Adrenal gland (tissue), 12 donors: Measurements from ENCODE around the gene RPL5. TPM values are rescaled to one million over a fixed set of nuclear protein-coding genes. Genes with fewer than 3 reads are reported as not detected.
A peak's percentile ranks its signal among the peaks of the same experiment; 100 is the strongest.

Source experiments
- DNase-seq, 7 donors: peaks; one replicate each; pipeline ENCODE4 v3.0.0-alpha.2; 2019 to 2020
- H3K27ac ChIP-seq, 5 donors: fragments of 200-600 bp; sonication (generic) in 4 of 5; 1 replicate in 3 of 5; 2 replicates in 2 of 5; pipeline versions ENCODE4 v1.5.1 to v1.8.0; 2016 to 2020; ENCODE audit warnings: mild to moderate bottlenecking in 1 of 5
- H3K27me3 ChIP-seq: fragments of 200-600 bp; 2 replicates; pipeline ENCODE4 v1.8.0; 2021
- H3K36me3 ChIP-seq, 2 donors: fragments of 200-600 bp; replicated peaks in 1 of 2; 1 replicate in 1 of 2; 2 replicates in 1 of 2; pipeline versions ENCODE4 v1.5.1 to v1.8.0; 2018 to 2022
- H3K4me1 ChIP-seq, 2 donors: fragments of 200-600 bp; replicated peaks in 1 of 2; 1 replicate in 1 of 2; 2 replicates in 1 of 2; pipeline versions ENCODE4 v1.5.1 to v1.8.0; 2018 to 2021
- H3K4me3 ChIP-seq, 4 donors: fragments of 200-600 bp; sonication (generic) in 3 of 4; one replicate each; pipeline ENCODE4 v1.5.1; 2016 to 2018
- H3K9me3 ChIP-seq, 3 donors: fragments of 200-600 bp; sonication (generic) in 1 of 3; replicated peaks in 1 of 3; 1 replicate in 2 of 3; 2 replicates in 1 of 3; pipeline versions ENCODE4 v1.5.1 to v1.8.0; 2016 to 2021
- POLR2A ChIP-seq, 2 donors: fragments of 450-650 bp; IDR thresholded peaks; one replicate each; pipeline ENCODE4 v1.6.1; 2017; ENCODE audit warnings: antibody characterized with exemption in 2 of 2, mild to moderate bottlenecking in 2 of 2, moderate library complexity in 1 of 2
- WGBS, 4 donors: extraction: QIAGEN DNeasy Blood & Tissue Kit in 2 of 4; methylation state at CpG; one replicate each; pipeline versions ENCODE4 v1.1.5 to v1.1.7; 2013 to 2017; 5-methylcytosine and 5-hydroxymethylcytosine counted together
- intact Hi-C, 2 donors: fragments of 100-400 bp; cut with DNase I; formaldehyde crosslinking; loops; one replicate each; pipeline versions ENCODE4 v1.14.1 to v1.15.0; 2022 to 2023
- polyA plus RNA-seq, 3 donors: library from polyadenylated mRNA; stranded (reverse); fragments of 200-250 nt in 2 of 3; fragments of 350-450 nt in 1 of 3; fragmentation: Illumina TruSeq in 1 of 3; extraction: RNeasy Lipid Tissue Mini Kit (QIAGEN cat#74804) in 1 of 3; gene quantifications; one replicate each; pipeline ENCODE4 v1.2.3, GENCODE V29; 2013 to 2014
- total RNA-seq, 9 donors: library from RNA; depleted of rRNA in 4 of 9; stranded (reverse); fragments of >200 nt in 4 of 9; fragments of 120-200 nt in 1 of 9; fragmentation: NEBNext Ultra II Directional in 1 of 9; extraction: Animal tissue kit (Norgen Biotek cat#: 25700) in 1 of 9; gene quantifications; one replicate each; pipeline versions ENCODE4 v1.1.0 to v1.2.4, GENCODE V29; 2013 to 2023
- TF ChIP-seq, protein P1 (sequence below), 6 experiments: fragments of 450-650 bp in 4 of 6; fragments of 200-600 bp in 2 of 6; sonication (generic) in 1 of 6; IDR thresholded peaks; 1 replicate in 5 of 6; 2 replicates in 1 of 6; pipeline versions ENCODE4 v1.5.1 to v1.8.0; 2016 to 2021; ENCODE audit warnings: antibody characterized with exemption in 6 of 6, mild to moderate bottlenecking in 2 of 6, moderate library complexity in 1 of 6
- donor health status: healthy with polysubstance abuse.
- donor health status: Bipolar disorder and iron deficiency.
- donor health status: DM: yes; HTN: yes; CAD: no.
- donor health status: DM: no; HTN: no; CAD: no.
- donor health status: DM: no; HTN: no; CAD: no.
- donor health status: DM: yes; HTN: yes; CAD: no.

Gene RPL5
- total and polyA plus RNA-seq, 12 donors = 659 to 5,145 (median 1,306) TPM

DNA sequence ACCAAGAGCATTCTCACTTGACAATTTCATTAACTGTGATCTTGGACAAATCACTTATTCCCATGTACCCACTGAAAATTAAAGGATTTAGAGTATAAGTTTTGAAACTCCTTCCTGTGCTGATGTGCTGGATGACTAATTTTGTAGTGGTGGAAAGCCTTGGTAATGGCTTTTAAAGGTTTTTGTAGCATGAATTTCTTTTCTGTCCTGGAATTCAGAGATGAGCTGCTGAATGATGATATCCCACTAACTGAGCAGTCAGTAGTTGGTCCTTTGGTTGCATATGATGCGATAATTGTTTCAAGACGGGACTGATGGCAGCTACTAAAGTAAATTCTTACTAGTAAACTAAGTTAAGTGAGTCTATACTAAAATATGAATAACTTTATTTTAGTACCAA, 5.2 kb downstream of the RPL5 start:
- Histone ChIP-seq H3K27me3 (no peaks in the 10 kb centered on the region), H3K4me1 (peaks cover 37 to 67% of the 10 kb centered on the region in 2 donors), H3K9me3 (no peaks in the 10 kb centered on the region), H3K4me3 (no peak overlapping the region), H3K27ac (no peak overlapping the region), H3K36me3 (peaks cover 0 to 80% of the 10 kb centered on the region in 2 donors)
- no peak for DNase-seq
- no peak for TF ChIP-seq POLR2A (IDR thresholded peaks at IDR 0.05)
- TF ChIP-seq, protein P1, sequence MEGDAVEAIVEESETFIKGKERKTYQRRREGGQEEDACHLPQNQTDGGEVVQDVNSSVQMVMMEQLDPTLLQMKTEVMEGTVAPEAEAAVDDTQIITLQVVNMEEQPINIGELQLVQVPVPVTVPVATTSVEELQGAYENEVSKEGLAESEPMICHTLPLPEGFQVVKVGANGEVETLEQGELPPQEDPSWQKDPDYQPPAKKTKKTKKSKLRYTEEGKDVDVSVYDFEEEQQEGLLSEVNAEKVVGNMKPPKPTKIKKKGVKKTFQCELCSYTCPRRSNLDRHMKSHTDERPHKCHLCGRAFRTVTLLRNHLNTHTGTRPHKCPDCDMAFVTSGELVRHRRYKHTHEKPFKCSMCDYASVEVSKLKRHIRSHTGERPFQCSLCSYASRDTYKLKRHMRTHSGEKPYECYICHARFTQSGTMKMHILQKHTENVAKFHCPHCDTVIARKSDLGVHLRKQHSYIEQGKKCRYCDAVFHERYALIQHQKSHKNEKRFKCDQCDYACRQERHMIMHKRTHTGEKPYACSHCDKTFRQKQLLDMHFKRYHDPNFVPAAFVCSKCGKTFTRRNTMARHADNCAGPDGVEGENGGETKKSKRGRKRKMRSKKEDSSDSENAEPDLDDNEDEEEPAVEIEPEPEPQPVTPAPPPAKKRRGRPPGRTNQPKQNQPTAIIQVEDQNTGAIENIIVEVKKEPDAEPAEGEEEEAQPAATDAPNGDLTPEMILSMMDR (IDR thresholded peaks at IDR 0.05) = no peak
- intact Hi-C loops = no loop called here
- WGBS, 4 donors = 88 to 98% (median 95%) methylated on average over 2 of the region's 2 CpGs

DNA sequence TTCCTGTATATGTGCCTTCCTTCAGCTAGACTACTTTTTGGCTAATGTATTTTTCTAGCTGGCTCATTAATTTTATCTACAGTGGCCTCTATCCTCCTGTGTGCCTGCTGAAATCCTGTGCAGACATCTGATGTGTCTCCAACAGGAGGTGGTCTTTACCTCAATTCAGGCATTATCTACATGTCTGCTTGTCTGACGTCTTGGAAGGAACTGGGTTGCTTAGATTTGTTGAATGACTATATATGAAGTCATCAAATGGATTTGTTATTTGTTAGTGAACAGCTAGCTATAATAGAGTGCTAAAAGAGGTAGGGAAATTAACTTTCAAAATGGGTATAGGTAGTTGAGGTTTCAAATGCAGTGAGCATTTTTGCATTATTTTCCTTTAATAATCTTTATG, 6.7 kb downstream of the RPL5 start:
- Histone ChIP-seq H3K4me3 (no peak overlapping the region), H3K36me3 (peaks cover 0 to 95% of the 10 kb centered on the region in 2 donors), H3K27ac (no peak overlapping the region), H3K4me1 (peaks cover 31 to 61% of the 10 kb centered on the region in 2 donors), H3K27me3 (no peaks in the 10 kb centered on the region), H3K9me3 (no peaks in the 10 kb centered on the region)
- TF ChIP-seq POLR2A (IDR thresholded peaks at IDR 0.05) = no peak
- TF ChIP-seq, protein P1 (IDR thresholded peaks at IDR 0.05) = no peak
- 0% methylated on average over 1 of the region's 1 CpG for WGBS, 4 donors
- DNase-seq = no peak
- intact Hi-C loops = no loop called here

DNA sequence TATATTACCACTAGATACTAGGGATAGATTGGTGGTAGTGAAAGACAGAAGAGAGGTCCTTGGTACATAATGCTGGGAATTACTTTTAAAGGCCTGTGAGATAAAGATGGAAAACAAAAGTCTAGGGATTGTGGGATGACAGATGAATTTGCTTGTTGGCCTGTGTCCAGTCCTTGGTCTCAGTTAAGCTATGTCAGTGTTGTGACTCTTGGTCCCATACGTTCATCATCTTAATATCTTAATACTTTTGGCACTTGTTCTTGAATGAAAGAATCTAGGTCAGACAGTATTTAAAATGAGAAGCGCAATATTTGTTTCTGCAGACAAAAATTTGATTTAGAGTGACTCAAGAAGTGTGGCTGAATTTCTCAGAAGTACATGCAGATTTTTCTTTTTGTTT, 7.6 kb downstream of the RPL5 start:
- TF ChIP-seq, protein P1 (IDR thresholded peaks at IDR 0.05) = no peak
- TF ChIP-seq POLR2A (IDR thresholded peaks at IDR 0.05) = no peak
- peak overlapping the region in 1 of 5 donors; percentile 37 for H3K27ac ChIP-seq
- intact Hi-C loops = no loop called here
- WGBS, 4 donors = 13 to 30% (median 27%) methylated on average over 2 of the region's 2 CpGs
- peak in 2 of 7 donors; percentile 28 to 53 for DNase-seq
- H3K4me1 ChIP-seq = peaks cover 22 to 52% of the 10 kb centered on the region in 2 donors
- H3K27me3 ChIP-seq = no peaks in the 10 kb centered on the region
- no peaks in the 10 kb centered on the region for H3K9me3 ChIP-seq
- no peak overlapping the region for H3K4me3 ChIP-seq
- peaks cover 0 to 94% of the 10 kb centered on the region in 2 donors for H3K36me3 ChIP-seq

DNA sequence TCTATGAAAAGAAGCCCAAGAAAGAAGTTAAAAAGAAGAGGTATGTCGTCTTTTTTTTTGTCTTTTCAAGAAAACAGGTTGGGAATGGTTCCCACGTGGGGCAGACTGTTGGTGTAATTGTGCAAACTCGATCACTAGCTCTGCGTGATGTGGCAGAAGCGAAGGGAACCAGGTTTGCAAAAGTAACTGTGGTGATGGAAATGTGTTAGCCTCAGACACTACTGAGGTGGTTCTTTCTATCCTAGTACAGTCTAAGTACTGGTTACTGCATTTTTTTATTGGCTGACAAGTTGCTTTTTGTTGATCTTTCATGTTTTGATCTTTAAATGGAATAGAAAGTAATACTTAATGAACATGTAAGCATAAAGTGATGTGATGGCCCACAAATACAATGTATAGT, 8.8 kb downstream of the RPL5 start:
- WGBS, 4 donors = 61 to 68% (median 64%) methylated on average over 5 of the region's 5 CpGs

More for the DNA sequence above, 8.8 kb downstream of the RPL5 start:
- Histone ChIP-seq H3K27ac (no peak overlapping the region), H3K36me3 (peaks cover 0 to 85% of the 10 kb centered on the region in 2 donors), H3K4me3 (no peak overlapping the region), H3K27me3 (no peaks in the 10 kb centered on the region), H3K9me3 (no peaks in the 10 kb centered on the region), H3K4me1 (peaks cover 22 to 48% of the 10 kb centered on the region in 2 donors)
- intact Hi-C loops = no loop called here
- DNase-seq = no peak
- TF ChIP-seq POLR2A (IDR thresholded peaks at IDR 0.05) = no peak
- TF ChIP-seq, protein P1 (IDR thresholded peaks at IDR 0.05) = no peak
